GM12878 (cell line): Measurements from ENCODE around the gene NAV2. TPM values are rescaled to one million over a fixed set of nuclear protein-coding genes. Genes with fewer than 3 reads are reported as not detected.
A peak's percentile ranks its signal among the peaks of the same experiment; 100 is the strongest.

ENCODE experiments used
- ATAC-seq: fragments of 200-7000 bp; cut with Tn5 transposase; 3 replicates; pipeline ENCODE4 v1.9.1; 2020; ENCODE audit warnings: mild to moderate bottlenecking, moderate library complexity
- BruUV-seq: library from RNA; stranded (reverse); fragments of 400-500 nt; replicated peaks from 2 replicates; lab custom pipeline; 2021; lab: Mats Ljungman, UMichigan
- CTCF ChIA-PET: fragments of 300-600 bp; sonication (Branson Sonifier 250); formaldehyde crosslinking; extraction: SDS; loops from one replicate; lab custom pipeline; 2021; ENCODE audit warnings: inconsistent platforms; lab: Yijun Ruan, JAX
- POLR2A ChIA-PET: fragments of 350-600 bp; formaldehyde crosslinking; extraction: SDS; loops from one replicate; lab custom pipeline; 2021; ENCODE audit warnings: inconsistent platforms; lab: Charles Lee
- RAD21 ChIA-PET: fragments of 300-600 bp; sonication (Branson Sonifier 250); formaldehyde crosslinking; loops from one replicate; lab custom pipeline; 2023; ENCODE audit warnings: antibody characterized with exemption; ENCODE audit not compliant: unreplicated experiment; lab: Charles Lee
- SMC1A ChIA-PET: fragments of 300-600 bp; sonication (Branson Sonifier 250); formaldehyde crosslinking; loops from one replicate; lab custom pipeline; 2023; ENCODE audit not compliant: unreplicated experiment, uncharacterized antibody; lab: Charles Lee
- DNase-seq: peaks from one replicate; pipeline ENCODE4 v3.0.0-alpha.2; 2011; ENCODE audit warnings: low read depth, low spot score
- FAIRE-seq: peaks from 3 replicates; lab custom pipeline; 2011; peaks lifted over from hg19 to GRCh38; lab: Jason Lieb, UNC
- H2AFZ ChIP-seq: 2 replicates; pipeline ENCODE4 v1.6.0; 2011; ENCODE audit warnings: low read depth, low read length, control low read depth; ENCODE audit not compliant: control insufficient read depth
- H3K27ac ChIP-seq: 2 replicates; pipeline ENCODE4 v1.5.1; 2011; ENCODE audit warnings: control low read depth; ENCODE audit not compliant: control insufficient read depth, insufficient read depth
- H3K27me3 ChIP-seq, 2 experiments: replicated peaks in 1 of 2; 2 replicates each; pipeline versions ENCODE4 v1.6.0 to v1.6.1; 2011; ENCODE audit warnings: low read length in 1 of 2; ENCODE audit not compliant: control insufficient read depth in 2 of 2, insufficient read depth in 2 of 2
- H3K36me3 ChIP-seq, 2 experiments: 2 replicates each; pipeline ENCODE4 v1.5.1; 2011; ENCODE audit warnings: low read length in 1 of 2; ENCODE audit not compliant: control insufficient read depth in 2 of 2, insufficient read depth in 2 of 2
- H3K4me1 ChIP-seq: 2 replicates; pipeline ENCODE4 v1.6.1; 2011; ENCODE audit warnings: mild to moderate bottlenecking, low read length, moderate library complexity, mixed read lengths; ENCODE audit not compliant: control insufficient read depth, insufficient read depth
- H3K4me2 ChIP-seq: 2 replicates; pipeline ENCODE4 v1.6.0; 2011; ENCODE audit warnings: control low read depth; ENCODE audit not compliant: control insufficient read depth, insufficient read depth
- H3K4me3 ChIP-seq: fragments of 200-600 bp; sonication (generic); 2 replicates; pipeline ENCODE4 v1.5.1; 2016
- H3K79me2 ChIP-seq: 2 replicates; pipeline ENCODE4 v1.6.0; 2011; ENCODE audit warnings: low read length; ENCODE audit not compliant: control insufficient read depth, insufficient read depth
- H3K9ac ChIP-seq: 2 replicates; pipeline ENCODE4 v1.8.0; 2011; ENCODE audit warnings: low read length, control low read depth, mixed read lengths; ENCODE audit not compliant: control insufficient read depth, insufficient read depth
- H3K9me3 ChIP-seq: replicated peaks from 3 replicates; pipeline ENCODE4 v1.5.1; 2011; ENCODE audit warnings: mild to moderate bottlenecking, low read length; ENCODE audit not compliant: control insufficient read depth, insufficient read depth
- H4K20me1 ChIP-seq: 2 replicates; pipeline ENCODE4 v1.6.0; 2011; ENCODE audit not compliant: control insufficient read depth, insufficient read depth
- BACH1 ChIP-seq: fragments of 450-650 bp; IDR thresholded peaks from 2 replicates; pipeline ENCODE4 v1.6.1; 2017; ENCODE audit warnings: mild to moderate bottlenecking, borderline replicate concordance
- CEBPB ChIP-seq, 2 experiments: fragments of 150-350 bp in 1 of 2; IDR thresholded peaks; 2 replicates each; pipeline ENCODE4 v1.6.1; 2012 to 2014; ENCODE audit warnings: low read depth in 2 of 2, low read length in 2 of 2, borderline replicate concordance in 1 of 2, inconsistent platforms in 1 of 2
- EGR1 ChIP-seq, 2 experiments: IDR thresholded peaks; 1 replicate in 1 of 2; 2 replicates in 1 of 2; pipeline ENCODE4 v1.6.1; 2011 to 2012; ENCODE audit warnings: low read depth in 2 of 2, low read length in 2 of 2, borderline replicate concordance in 1 of 2, mild to moderate bottlenecking in 1 of 2, moderate library complexity in 1 of 2
- FOS ChIP-seq: IDR thresholded peaks from 3 replicates; pipeline ENCODE4 v1.6.1; 2011; ENCODE audit warnings: borderline replicate concordance; ENCODE audit not compliant: insufficient read length; ENCODE audit errors: extremely low read depth
- HCFC1 ChIP-seq: fragments of 150-350 bp; IDR thresholded peaks from 2 replicates; pipeline ENCODE4 v1.6.1; 2014; ENCODE audit warnings: low read length
- LARP7 ChIP-seq: fragments of 450-650 bp; IDR thresholded peaks from 2 replicates; pipeline ENCODE4 v1.6.1; 2017; ENCODE audit warnings: mild to moderate bottlenecking
- NBN ChIP-seq: fragments of 450-650 bp; IDR thresholded peaks from 2 replicates; pipeline ENCODE4 v1.6.1; 2016
- PAX5 ChIP-seq: IDR thresholded peaks from 2 replicates; pipeline ENCODE4 v1.6.1; 2011; ENCODE audit warnings: low read depth, low read length, borderline replicate concordance
- POLR2A ChIP-seq: IDR thresholded peaks from 2 replicates; pipeline ENCODE4 v1.6.1; 2011; ENCODE audit warnings: low read depth, mild to moderate bottlenecking, low read length
- RUNX3 ChIP-seq: IDR thresholded peaks from 2 replicates; pipeline ENCODE4 v1.6.1; 2012; ENCODE audit warnings: low read length, inconsistent platforms
- SMAD1 ChIP-seq: fragments of 450-650 bp; IDR thresholded peaks from 2 replicates; pipeline ENCODE4 v1.6.1; 2018; ENCODE audit warnings: mild to moderate bottlenecking, low read depth; ENCODE audit not compliant: partially characterized antibody
- SMAD5 ChIP-seq: IDR thresholded peaks from 2 replicates; pipeline ENCODE4 v1.6.1; 2016; ENCODE audit warnings: antibody characterized with exemption, low read depth
- SPI1 ChIP-seq: IDR thresholded peaks from 2 replicates; pipeline ENCODE4 v1.6.1; 2011; ENCODE audit warnings: low read depth, mild to moderate bottlenecking, low read length, moderate library complexity, borderline replicate concordance; ENCODE audit not compliant: insufficient read depth
- TCF12 ChIP-seq: IDR thresholded peaks from 2 replicates; pipeline ENCODE4 v1.6.1; 2011; ENCODE audit warnings: low read depth, mild to moderate bottlenecking, low read length
- ZBTB40 ChIP-seq: fragments of 450-650 bp; IDR thresholded peaks from 2 replicates; pipeline ENCODE4 v1.6.1; 2016; ENCODE audit warnings: mild to moderate bottlenecking, moderate library complexity, borderline replicate concordance
- ZNF622 ChIP-seq: fragments of 450-650 bp; IDR thresholded peaks from 2 replicates; pipeline ENCODE4 v1.6.1; 2017; ENCODE audit warnings: mild to moderate bottlenecking, inconsistent platforms
- ZNF687 ChIP-seq: fragments of 450-650 bp; IDR thresholded peaks from 2 replicates; pipeline ENCODE4 v1.6.1; 2017; ENCODE audit warnings: mild to moderate bottlenecking, moderate library complexity
- whole genome bisulfite sequencing: methylation state at CpG from one replicate; pipeline ENCODE4 v1.1.6; 2016; ENCODE audit warnings: low lambda C conversion rate; ENCODE audit not compliant: insufficient replicate concordance, insufficient coverage; ENCODE audit errors: missing lambda C conversion rate; 5-methylcytosine and 5-hydroxymethylcytosine counted together
- in situ Hi-C: fragments of 300-500 bp; cut with MboI; formaldehyde crosslinking; loops from 9 replicates; pipeline ENCODE4 v1.14.3; 2018; ENCODE audit warnings: mixed read lengths
- intact Hi-C: fragments of 100-400 bp; cut with micrococcal nuclease; formaldehyde crosslinking; loops from one replicate; pipeline ENCODE4 v1.14.2; 2022; ENCODE audit not compliant: unreplicated experiment
- polyA plus RNA-seq, 11 experiments: library from polyadenylated mRNA; depleted of rRNA in 4 of 11; unstranded in 6 of 11; stranded (reverse) in 5 of 11; fragments of >200 nt; fragmentation: Nextera tagmentation in 4 of 11; fragmentation: Illumina TruSeq in 1 of 11; extraction: Ambion mirVana in 4 of 11; extraction: Trizol in 1 of 11; gene quantifications; 1 replicate in 1 of 11; 2 replicates in 10 of 11; pipeline versions ENCODE4 v1.2.1 to v1.2.3, GENCODE V29; 2011 to 2016; ENCODE audit warnings: inconsistent platforms in 2 of 11, missing spikeins in 2 of 11, low read depth in 1 of 11
- total RNA-seq, 4 experiments: library from RNA; depleted of rRNA in 3 of 4; stranded (reverse); fragments of >200 nt in 3 of 4; fragmentation: Illumina TruSeq in 1 of 4; extraction: Trizol in 1 of 4; gene quantifications; 2 replicates each; pipeline versions ENCODE4 v1.2.1 to v1.2.3, GENCODE V29; 2013 to 2021

NAV2 gene
- total and polyA plus RNA-seq, 10 of the 15 experiments (the other 5 are each of a cell fraction or from before 2014, with no cell fraction given): 0.35 to 6.1 (median 1.1) TPM

- Histone ChIP-seq H3K9ac (no peak overlapping the region), H3K27ac (no peak overlapping the region), H2AFZ (no peak overlapping the region), H3K4me2 (no peak overlapping the region), H4K20me1 (no peaks in the 10 kb centered on the region), H3K79me2 (no peaks in the 10 kb centered on the region), H3K4me3 (no peak overlapping the region), H3K36me3 (no peaks in the 10 kb centered on the region), H3K4me1 (peaks cover 4% of the 10 kb centered on the region; the same call in 1 of the 2 replicates), H3K27me3 (no peaks in the 10 kb centered on the region), H3K9me3 (no peaks in the 10 kb centered on the region)
- ATAC-seq (peak; percentile 73), FAIRE-seq (no peak), DNase-seq (no peak)
- POLR2A ChIA-PET: no interaction called here
- no peak for TF ChIP-seq NBN
- no peak for TF ChIP-seq LARP7
- no peak for TF ChIP-seq TCF12
- no peak for TF ChIP-seq CEBPB (IDR thresholded peaks at IDR 0.05; ENCODE audit: borderline replicate concordance in 1 of 2, low read depth in 2 of 2, low read length in 2 of 2)
- TF ChIP-seq ZBTB40: no peak
- peak; percentile 63 for TF ChIP-seq RUNX3
- TF ChIP-seq EGR1 (IDR thresholded peaks at IDR 0.05; ENCODE audit: borderline replicate concordance in 1 of 2, low read depth in 2 of 2, low read length in 2 of 2): no peak
- TF ChIP-seq ZNF687: no peak
- no peak for TF ChIP-seq SMAD5
- TF ChIP-seq POLR2A: no peak
- no peak for TF ChIP-seq ZNF622
- TF ChIP-seq HCFC1: no peak
- TF ChIP-seq SMAD1: no peak
- no peak for TF ChIP-seq BACH1
- no peak for TF ChIP-seq SPI1
- TF ChIP-seq PAX5: 0 out of 2 replicates have a peak, but pooled peaks have one; percentile 15
- TF ChIP-seq FOS: no peak
- no TSS peak for BruUV-seq
- WGBS: 21% methylated on average over 9 of the region's 9 CpGs
- RAD21 ChIA-PET: interaction anchor here (0.6 to 1.9 kb wide), 10 partner anchors 8 to 193 kb away, joined by 3 to 10 read pairs (median 5); no protein-coding TSS in a partner anchor
- SMC1A ChIA-PET: interaction anchor here (0.6 to 2.9 kb wide), 12 partner anchors 10 to 194 kb away, joined by 3 to 18 read pairs (median 4); no protein-coding TSS in a partner anchor
- CTCF ChIA-PET: interaction anchor here (0.6 to 2.9 kb wide), 23 partner anchors 8 to 815 kb away, joined by 3 to 34 read pairs (median 5); no protein-coding TSS in a partner anchor
- in situ Hi-C loops: no loop called here
- intact Hi-C loops: loop anchor here (2.0 to 5.0 kb wide), 3 partner anchors 33 to 398 kb away; no protein-coding TSS in a partner anchor
Measured at GRCh38 chr11:19939415-19939929, 226.8 kb downstream of the NAV2 start.
